Activated CD4-positive, CD25-positive, alpha-beta regulatory T cell treated with anti-CD3 and anti-CD28 coated beads, Interleukin-2, amount 50 U/mL, for 24 hours (primary cell): ENCODE results near the gene HBZ.
A peak's percentile ranks its signal among the peaks of the same experiment; 100 is the strongest.
"Not testable (repeated sequence)": the region's sequence is repeated elsewhere in the genome, so short reads cannot be mapped to it uniquely, and the experiment has no call there.

ENCODE experiments used
- ATAC-seq, 2 donors: fragments of 150-1000 bp; cut with Tn5 transposase; one replicate each; pipeline ENCODE4 v1.10.0; 2021; ENCODE audit warnings: mild to moderate bottlenecking in 1 of 2, moderate library complexity in 1 of 2

HBZ gene

DNA sequence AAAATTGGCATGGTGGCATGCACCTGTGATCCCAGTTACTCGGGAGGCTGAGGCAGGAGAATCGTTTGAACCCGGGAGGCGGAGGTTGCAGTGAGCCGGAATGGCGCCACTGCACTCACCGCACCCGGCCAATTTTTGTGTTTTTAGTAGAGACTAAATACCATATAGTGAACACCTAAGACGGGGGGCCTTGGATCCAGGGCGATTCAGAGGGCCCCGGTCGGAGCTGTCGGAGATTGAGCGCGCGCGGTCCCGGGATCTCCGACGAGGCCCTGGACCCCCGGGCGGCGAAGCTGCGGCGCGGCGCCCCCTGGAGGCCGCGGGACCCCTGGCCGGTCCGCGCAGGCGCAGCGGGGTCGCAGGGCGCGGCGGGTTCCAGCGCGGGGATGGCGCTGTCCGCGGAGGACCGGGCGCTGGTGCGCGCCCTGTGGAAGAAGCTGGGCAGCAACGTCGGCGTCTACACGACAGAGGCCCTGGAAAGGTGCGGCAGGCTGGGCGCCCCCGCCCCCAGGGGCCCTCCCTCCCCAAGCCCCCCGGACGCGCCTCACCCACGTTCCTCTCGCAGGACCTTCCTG, 27.7 kb downstream of the HBZ start, which contains the start of gene HBQ1:
Gene HBQ1 (plus strand): TSS at position 359 of the 575 bp plus-strand sequence. CDS start 28 bp downstream, at position 387.
- peak; percentile 24 to 26 for ATAC-seq

- ATAC-seq: peak; percentile 84 to 85
Observed at GRCh38 chr16:180681-181564, 28.5 kb downstream of the HBZ start.

GRCh38 chr16:181565-182021, 29.1 kb downstream of the HBZ start:
- no peak for ATAC-seq

GRCh38 chr16:183005-183404, 30.6 kb downstream of the HBZ start:
- no peak for ATAC-seq

- no peak for ATAC-seq
Observed at GRCh38 chr16:185213-185612, 32.8 kb downstream of the HBZ start.

DNA sequence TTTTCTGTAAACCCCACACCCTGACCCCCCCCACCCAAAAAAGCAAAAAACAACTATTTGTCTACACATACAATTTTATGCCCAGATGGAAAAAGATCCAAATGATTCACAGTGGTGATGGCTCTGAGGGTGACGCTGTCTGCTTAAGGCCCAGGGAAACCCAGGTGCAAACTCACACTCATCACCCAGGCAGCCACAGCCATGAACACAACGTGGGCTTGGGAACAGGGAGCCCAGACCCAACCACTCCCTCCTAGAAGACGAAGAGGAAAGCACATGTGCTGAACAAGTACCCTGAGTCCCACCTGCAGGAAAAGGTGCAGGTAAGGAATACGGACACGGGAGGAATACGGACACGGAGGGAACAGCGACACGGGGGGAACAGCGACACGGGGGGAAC, 33.2 kb downstream of the HBZ start:
- ATAC-seq: no peak

GRCh38 chr16:187330-187729, 34.9 kb downstream of the HBZ start:
- ATAC-seq: no peak

DNA sequence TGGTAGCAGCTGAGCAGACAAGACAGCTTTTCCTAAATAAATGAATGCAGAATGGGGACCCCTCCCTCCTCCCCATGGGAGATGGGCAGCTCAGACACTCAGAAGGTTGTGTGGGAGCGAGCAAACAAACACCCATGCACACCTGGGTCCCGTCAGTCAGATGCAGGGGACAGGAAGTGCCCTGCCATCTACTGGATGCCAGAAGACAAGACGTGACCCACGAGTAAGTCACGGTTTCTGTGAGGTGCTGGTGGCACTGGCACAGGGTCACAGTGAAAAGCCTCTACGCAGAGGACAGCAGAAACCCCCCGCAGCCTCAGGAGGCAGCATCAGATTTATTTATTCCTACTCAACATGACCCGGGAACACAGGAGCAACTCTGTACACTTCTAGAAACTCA, 36.2 kb downstream of the HBZ start:
- peak; percentile 33 to 63 for ATAC-seq

DNA sequence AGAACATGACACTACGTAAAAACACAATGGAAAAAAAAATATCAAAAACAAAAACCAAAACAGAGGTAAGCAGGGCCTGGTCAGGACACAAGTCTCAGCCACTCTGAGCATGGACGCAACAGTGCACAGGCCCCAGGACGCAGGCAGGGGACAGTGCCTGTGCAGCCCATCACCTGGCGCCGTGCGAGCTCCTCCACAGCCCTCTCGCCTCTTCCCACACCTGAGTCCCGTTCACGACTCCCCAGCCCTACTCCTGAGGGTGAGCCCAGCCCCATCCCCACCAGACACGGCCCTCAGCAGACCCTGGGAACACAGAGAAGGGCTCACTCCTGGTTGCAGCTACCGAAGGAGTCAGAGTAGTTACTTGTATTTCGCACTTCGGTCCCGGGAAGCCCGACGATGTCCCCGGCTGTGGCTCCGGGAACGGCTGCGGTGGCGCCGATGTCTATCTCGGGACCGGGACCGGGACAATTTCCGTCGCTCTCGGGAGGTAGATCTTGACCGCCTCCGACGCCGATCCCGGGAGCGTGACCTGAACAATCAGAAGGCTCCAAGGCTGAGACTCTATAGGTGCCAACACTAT, 37.3 kb downstream of the HBZ start:
- ATAC-seq: no peak

DNA sequence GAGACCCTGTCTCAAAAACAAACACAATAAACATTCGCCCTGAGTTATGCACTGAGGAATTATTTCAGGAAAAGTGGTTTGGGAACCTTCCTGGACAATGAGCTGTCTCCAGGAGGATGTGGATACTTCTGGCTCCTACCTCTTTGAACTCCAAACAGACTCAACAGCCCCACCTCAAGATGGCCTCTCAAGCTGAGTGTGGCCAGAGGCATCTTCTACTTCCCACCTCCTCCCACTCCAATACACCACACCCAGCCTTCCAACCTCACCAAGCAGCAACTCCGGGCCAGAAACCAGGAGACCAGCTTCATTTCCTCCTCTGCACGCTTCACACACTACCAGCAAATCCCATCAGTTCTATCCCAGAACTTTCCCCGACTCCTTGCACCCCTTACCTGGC, 39.4 kb downstream of the HBZ start:
- ATAC-seq: no peak

- no peak for ATAC-seq
Observed at GRCh38 chr16:192686-193085, 40.2 kb downstream of the HBZ start.

DNA sequence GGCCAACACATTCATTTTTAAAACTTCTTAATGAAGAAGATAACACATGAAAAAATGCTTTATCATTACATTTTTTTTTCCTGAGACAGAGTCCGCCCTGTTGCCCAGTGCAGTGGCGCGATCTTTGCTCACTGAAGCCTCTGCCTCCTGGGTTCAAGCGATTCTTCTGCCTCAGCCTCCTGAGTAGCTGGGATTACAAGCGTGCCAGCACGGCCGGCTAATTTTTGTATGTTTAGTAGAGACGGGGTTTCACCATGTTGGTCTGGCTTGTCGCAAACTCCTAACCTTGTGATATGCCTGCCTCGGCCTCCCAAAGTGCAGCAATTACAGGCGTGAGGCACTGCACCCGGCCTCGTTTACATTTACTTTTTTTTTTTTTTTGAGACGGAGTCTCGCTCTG, 41.0 kb downstream of the HBZ start:
- ATAC-seq: no peak

GRCh38 chr16:194516-194915, 42.1 kb downstream of the HBZ start:
- ATAC-seq: no peak

DNA sequence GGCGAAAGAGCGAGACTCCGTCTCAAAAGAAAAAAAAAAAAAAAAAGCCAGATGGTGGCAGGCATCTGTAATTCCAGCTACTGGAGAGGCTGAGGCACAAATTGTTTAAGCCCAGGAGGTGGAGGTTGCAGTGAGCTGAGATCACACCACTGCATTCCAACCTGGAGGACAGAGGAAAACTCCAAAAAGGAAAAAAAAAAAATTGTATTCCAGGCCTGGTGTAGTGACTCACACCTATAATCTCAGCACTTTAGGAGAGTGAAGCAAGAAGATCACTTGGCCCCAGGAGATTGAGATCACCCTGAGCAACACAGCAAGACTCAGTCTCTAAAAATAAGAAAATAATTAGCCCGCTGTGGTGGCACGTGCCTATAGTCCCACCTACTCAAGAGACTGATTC, 47.9 kb downstream of the HBZ start:
- no peak for ATAC-seq

- no peak for ATAC-seq
Observed at GRCh38 chr16:203246-203645, 50.8 kb downstream of the HBZ start.

DNA sequence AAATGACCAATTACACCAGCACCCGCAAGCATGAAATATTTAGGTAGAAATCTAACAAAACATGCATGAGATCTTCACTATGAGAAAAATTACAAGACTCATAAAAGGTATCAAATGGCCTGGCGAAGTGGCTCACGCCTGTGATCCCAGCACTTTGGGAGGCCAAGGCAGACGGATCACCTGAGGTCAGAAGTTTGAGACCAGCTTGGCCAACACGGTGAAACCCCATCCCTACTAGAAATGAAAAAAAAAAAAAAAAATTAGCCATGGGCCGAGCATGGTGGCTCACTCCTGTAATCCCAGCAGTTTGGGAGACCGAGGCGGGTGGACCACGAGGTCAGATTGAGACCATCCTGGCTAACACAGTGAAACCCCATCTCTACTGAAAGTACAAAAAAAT, 51.6 kb downstream of the HBZ start:
- ATAC-seq: not testable (repeated sequence)
